VCaP (cell line): Measurements from ENCODE around the gene DPH6.
"Not testable (repeated sequence)": the region's sequence is repeated elsewhere in the genome, so short reads cannot be mapped to it uniquely, and the experiment has no call there.

Experiments used
- H3K27ac ChIP-seq: fragments of 450-650 bp; 2 replicates; pipeline ENCODE4 v1.5.1; 2017
- CTCF ChIP-seq: fragments of 450-650 bp; conservative IDR thresholded peaks from 2 replicates; pipeline ENCODE4 v1.5.1; 2017; ENCODE audit warnings: mild to moderate bottlenecking, moderate library complexity

The DPH6 gene

GRCh38 chr15:35450492-35450891 lies 95.5 kb downstream of the DPH6 start:
- H3K27ac ChIP-seq, result peak overlapping the region; percentile 42
- TF ChIP-seq CTCF, result no peak

- TF ChIP-seq CTCF, result no peak
- H3K27ac ChIP-seq, result no peak overlapping the region
These were observed 97.7 kb downstream of the DPH6 start for GRCh38 chr15:35448294-35448693.

GRCh38 chr15:35445891-35446290 lies 100.1 kb downstream of the DPH6 start:
- TF ChIP-seq CTCF, result no peak
- no peak overlapping the region for H3K27ac ChIP-seq

GRCh38 chr15:35444557-35445204 lies 101.3 kb downstream of the DPH6 start:
- H3K27ac ChIP-seq, result no peak overlapping the region
- peak; percentile 85 for TF ChIP-seq CTCF

GRCh38 chr15:35443376-35443775 lies 102.6 kb downstream of the DPH6 start:
- peak overlapping the region; percentile 30; the same call in 1 of the 2 replicates for H3K27ac ChIP-seq
- TF ChIP-seq CTCF, result no peak

GRCh38 chr15:35442742-35443141 lies 103.2 kb downstream of the DPH6 start:
- no peak overlapping the region for H3K27ac ChIP-seq
- TF ChIP-seq CTCF, result no peak

GRCh38 chr15:35441279-35441678 lies 104.7 kb downstream of the DPH6 start:
- H3K27ac ChIP-seq, result not testable (repeated sequence)

- H3K27ac ChIP-seq, result no peak overlapping the region
- TF ChIP-seq CTCF, result no peak
These were observed 105.7 kb downstream of the DPH6 start for GRCh38 chr15:35440265-35440664.
